GM19438 (cell line): ENCODE measurements around the gene KRTAP12-1.
"Not testable (repeated sequence)": the region's sequence is repeated elsewhere in the genome, so short reads cannot be mapped to it uniquely, and the experiment has no call there.

ENCODE experiments used
- ATAC-seq: cut with Tn5 transposase; IDR thresholded peaks from one replicate; pipeline ENCODE4 v1.9.1; 2021; ENCODE audit warnings: low read depth; ENCODE audit not compliant: unreplicated experiment

The KRTAP12-1 gene

DNA sequence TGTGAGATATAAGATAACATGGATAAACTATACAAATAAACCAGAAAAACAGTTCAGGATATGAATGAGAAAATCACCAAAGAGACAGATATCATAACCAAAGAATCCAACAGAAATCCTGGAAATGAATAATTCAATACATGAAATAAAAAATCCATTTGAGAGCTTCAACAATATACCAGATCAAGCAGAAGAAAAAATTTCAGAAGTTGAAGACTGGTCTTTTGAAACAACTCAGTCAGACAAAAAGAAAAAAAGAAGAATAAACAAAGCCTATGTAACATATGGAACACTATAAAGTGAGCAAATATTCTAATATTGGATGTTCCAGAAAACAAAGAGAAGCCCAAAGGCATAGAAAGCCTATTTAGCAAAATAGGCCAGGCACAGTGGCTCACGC, 10.1 kb downstream of the KRTAP12-1 start:
- no peak for ATAC-seq

- no peak for ATAC-seq
Observed at GRCh38 chr21:44670642-44671432, 11.1 kb downstream of the KRTAP12-1 start.

DNA sequence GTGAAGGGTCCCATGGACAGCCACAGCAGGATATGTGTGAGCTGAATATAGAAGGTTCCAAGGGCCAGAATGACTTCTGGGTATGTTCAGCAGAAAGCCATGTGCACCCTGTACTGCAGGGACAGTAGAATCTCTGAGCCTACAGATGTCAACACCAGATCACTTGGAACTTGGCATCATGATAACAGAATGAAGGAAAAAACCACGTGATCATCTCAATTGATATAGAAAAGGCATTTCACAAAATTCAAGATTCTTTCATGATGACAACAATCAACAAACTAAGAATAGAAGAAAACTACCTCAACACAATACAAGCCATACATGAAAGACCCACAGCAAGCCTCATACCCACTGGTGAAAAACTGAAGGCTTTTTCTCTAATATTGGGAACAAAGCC, 14.4 kb downstream of the KRTAP12-1 start:
- no peak for ATAC-seq

- ATAC-seq, result no peak
Observed at GRCh38 chr21:44666401-44667320, 15.3 kb downstream of the KRTAP12-1 start, which contains the start of gene KRTAP12-2. TSS of gene KRTAP12-2 (minus strand) at chr21:44666927. CDS start at chr21:44666886, 41 bp downstream.

- ATAC-seq, result no peak
Observed at GRCh38 chr21:44664691-44665090, 17.3 kb downstream of the KRTAP12-1 start.

DNA sequence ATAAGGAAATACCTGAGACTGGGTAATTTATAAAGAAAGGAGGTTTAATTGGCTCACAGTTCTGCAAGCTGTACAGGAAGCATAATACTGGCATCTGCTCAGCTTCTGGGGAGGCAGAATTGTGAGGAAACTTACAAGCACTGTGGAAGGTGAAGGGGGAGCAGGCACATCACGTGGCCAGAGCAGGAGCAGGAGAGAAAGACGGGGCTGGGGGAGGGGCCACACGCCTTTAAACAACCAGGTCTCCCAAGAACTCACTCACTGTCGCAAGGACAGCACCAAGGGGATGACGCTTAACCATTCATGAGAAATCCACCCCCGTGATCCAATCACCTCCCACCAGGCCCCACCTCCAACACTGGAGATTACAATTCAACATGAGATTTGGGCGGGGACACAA, 20.4 kb downstream of the KRTAP12-1 start:
- ATAC-seq, result not testable (repeated sequence)

DNA sequence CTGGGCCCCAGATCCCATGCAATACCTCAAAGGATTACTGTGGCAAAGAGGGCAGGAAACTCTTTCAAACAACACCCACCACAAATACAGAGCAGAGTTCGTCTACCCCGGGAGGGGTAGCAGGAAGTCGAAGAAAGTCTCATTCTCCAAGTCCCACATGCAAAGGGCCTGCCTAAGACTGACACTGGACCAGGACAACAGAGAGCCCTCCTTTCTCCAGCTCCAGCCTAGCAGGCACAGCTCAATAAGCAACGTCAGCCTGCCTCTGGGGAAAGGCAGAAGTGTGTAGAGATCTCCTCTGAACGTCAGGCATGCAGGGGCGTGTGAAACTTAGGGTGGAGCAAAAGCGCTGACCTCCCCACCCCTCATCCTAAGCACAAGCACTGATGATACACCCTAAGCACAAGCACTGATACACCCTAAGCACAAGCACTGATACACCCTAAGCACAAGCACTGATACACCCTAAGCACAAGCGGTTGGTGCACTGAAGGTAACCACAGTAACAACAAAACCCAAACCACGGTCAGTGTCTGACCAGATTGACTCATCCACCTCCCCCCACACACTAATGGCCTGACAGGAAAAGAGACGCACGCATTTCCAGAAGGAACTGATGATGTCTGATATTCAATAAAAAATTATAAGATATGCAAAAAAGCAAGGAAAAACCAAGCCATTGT, 22.9 kb downstream of the KRTAP12-1 start:
- ATAC-seq, result no peak

GRCh38 chr21:44658541-44658910, 23.4 kb downstream of the KRTAP12-1 start:
- ATAC-seq, result no peak

DNA sequence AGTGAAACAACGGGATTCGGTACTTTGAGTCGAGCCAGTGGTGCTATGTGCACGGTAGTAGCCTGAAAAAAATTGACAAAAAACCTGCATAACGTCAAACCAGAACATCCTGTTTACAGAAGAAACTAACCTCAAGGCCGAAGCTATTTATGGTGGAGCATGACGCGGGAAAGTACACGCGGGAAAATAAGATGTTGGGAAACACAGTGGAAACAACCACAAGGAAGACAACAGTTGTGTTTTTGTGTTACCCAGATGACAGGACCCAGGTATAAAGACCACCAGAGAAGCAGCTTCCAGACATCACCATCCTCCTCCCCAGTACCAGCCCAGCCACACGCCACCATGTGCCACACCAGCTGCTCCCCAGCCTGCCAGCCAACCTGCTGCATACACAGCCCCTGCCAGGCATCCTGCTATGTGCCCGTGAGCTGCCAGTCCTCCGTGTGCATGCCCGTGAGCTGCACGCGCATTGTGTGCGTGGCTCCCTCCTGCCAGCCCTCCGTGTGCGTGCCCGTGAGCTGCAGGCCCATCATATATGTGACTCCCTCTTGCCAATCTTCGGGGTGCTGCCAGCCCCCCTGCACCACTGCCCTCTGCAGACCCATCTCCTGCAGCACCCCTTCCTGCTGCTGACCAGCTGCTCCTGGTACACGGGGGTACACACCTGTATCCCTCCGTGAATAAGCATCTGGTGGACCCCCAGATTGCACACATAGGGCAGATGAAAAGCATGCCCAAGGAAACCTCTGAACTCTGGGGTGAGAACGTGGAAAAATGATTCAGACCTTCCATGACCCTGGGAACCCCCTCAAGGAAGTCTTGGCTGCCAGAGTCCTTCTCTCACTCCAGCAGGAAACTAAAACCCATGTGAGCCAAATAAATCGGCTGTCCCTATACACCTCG, 24.1 kb downstream of the KRTAP12-1 start, which contains the start of gene KRTAP12-3:
Gene KRTAP12-3, plus strand, starts transcription at position 298 of the 906 bp plus-strand sequence. Its CDS starts 48 bp downstream, at position 346.
- ATAC-seq, result no peak

DNA sequence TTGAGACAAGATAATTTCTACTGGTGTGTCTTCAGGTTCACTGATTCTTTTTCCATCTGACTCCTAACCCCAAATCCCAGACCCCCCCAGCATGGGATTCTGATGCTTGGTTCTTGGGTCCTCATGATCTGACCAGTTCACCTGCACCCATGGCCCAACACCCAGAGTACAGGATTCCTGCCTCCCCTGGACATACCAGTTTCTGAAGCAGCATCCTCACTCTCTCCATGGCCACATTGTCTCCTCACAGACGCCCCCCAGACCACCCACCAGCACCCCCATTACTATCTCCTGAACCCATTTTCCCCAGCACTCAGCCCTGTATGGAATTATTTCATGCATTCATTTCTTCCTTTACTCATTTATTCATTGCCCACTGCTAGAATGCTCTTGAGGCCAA, 25.1 kb downstream of the KRTAP12-1 start:
- no peak for ATAC-seq

DNA sequence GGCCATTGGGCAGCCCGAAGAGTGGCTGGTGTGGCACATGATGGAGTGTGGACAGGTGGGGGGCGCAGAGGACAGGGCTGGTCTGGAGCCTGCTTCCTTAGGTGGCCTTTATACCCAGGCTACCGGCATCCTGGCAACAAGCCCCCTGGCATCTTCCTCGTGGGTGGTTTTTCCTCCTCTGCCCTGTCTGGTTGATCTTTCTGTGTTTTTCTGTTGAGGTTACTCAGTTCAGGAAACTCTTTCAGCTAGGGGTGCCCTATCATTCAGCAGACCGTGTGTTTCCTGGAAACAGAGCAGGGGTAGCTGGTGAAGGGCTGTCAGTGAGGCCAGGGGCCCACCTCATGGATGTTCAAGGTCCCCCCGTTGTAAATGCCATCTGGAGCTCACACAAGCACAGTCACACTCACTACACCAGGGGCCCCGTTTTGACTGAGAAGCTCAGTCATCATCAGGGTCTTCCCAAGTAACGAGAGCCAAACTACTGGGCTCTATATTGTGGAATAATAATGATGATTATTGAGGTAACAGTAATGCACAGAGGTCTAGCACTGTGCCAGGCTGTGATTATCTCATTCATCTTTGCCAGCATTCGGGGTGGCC, 27.3 kb downstream of the KRTAP12-1 start, which contains the start of gene KRTAP12-4:
Gene KRTAP12-4, minus strand, starts transcription at position 84 of the 600 bp plus-strand sequence. Its CDS starts 45 bp downstream, at position 39.
- ATAC-seq, result no peak

DNA sequence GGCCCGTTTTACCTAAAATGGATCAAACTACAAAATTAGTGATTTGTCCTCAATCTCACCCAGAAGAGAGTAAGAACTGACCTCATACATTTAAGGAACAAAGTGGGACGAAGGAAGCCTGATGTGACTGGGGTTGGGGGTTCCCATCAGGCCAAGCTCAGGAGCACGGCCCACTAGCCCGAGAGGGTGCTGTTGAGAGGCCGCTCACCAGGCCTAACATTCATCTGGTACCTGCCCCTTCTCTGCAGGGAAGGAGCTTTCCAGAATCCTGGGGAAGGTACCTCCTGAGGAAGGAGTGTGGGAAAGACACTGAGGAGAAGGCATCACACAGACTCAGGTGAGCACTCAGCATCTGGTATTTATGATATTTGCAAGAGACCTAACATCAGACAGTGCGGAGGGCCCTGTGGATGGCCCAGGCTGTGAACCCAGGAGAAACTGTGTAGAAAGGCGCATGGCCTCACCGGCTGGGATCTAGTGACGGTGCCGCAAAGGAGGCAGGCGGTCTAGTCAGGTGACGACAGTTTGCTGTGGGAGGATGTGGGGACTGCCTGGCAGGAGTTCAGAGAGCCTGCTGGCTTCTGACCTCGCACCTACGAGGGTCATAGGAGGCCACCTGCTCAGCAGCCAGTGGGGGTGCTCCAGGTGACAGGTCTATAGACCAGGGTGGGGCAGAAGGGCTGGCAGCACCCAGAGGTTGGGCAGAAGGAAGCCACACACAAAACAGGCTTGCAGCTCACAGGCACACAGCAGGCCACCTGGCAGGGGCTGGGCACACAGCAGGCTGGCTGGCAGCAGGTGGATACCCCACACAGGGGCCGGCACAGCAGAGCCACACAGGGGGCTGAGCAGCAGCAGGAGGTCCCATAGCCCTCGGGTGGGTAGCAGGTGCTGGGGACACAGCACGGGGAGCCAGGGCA, 28.0 kb downstream of the KRTAP12-1 start:
- no peak for ATAC-seq

DNA sequence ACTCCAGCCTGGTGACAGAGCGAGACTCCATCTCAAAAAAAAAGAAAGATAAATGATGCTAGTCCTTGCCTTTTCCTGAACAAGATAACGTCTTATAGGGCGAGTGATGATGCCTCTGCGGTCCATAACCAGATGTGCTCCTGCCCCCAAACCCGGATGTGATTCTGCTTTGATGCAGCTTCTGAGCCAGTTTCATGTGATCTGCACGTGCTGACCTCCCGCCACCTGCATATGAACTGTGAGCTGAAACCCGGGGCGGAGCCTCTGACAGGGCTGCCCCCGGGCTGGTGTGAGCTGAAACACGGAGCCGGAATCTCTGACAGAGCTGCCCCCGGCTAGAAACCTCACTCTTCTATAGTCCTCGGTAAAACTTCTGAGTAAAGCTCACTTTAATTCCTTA, 28.8 kb downstream of the KRTAP12-1 start:
- no peak for ATAC-seq

DNA sequence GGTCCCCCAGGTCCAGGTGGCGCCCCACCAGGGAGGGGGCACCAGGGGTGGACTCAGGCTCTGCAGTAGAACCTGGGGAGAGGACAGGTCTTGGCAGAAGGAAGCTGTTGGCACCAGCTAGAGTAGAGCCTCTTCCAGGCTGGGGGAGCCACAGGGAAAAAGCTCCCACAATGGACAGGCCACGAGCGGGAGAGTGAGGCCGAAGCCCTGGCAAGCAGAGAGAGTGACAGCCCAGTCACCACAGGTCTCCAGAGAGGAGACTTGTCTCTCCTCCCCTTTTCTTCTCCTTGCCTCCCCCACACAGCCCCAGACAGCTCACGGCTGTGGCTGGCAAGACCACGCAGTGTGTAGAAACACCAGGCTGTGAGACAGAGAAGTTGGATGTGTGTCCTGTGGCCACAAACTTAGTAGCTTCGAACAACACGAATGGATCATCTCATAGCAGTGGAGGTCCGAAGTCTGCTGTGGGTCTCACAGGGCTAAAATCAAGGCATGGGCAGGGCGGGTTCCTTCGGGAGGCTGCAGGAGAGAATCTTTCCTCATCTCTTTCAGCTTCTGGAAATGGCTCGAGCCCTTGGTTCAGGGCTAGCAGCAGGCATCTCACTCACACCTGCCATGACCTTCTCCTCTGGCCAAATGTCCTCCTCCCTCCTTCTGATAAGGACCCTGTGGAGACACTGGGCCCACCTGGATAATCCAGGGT, 30.8 kb downstream of the KRTAP12-1 start:
- no peak for ATAC-seq

GRCh38 chr21:44650265-44650972, 31.5 kb downstream of the KRTAP12-1 start:
- ATAC-seq, result no peak

DNA sequence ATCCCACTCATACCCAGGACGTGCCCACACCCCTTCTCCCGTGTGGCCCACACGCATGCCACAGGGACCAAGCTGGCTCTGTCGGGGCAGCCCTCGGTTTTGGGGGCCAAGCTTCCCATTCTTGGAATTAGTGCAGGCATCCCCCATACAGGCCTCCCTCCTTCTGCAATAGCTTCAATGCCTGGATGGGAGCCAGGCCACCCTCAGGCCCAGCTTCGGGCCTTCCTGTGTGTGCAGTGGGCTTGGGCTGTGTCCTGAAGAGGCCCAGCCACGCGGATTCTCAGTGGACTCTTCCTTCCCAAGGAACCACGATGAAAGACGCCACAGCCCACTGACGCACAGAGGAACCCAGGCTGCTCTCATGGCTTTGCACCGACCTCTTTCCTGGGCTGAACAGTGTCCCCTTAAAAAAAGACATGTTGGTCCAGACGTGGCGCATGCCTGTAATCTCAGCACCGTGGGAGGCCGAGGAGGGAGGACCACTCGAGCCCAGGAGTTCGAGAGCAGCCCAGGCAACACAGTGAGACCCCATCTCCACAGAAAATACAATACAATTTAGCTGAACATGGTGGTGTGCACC, 32.4 kb downstream of the KRTAP12-1 start:
- ATAC-seq, result no peak
